Glutamatergic neuron (in vitro differentiated cells): ENCODE results near the gene CCL7. TPM values are rescaled to one million over a fixed set of nuclear protein-coding genes. Genes with fewer than 3 reads are reported as not detected.

Experiments
- DNase-seq: peaks from one replicate; pipeline ENCODE4 v3.0.0; 2022
- H3K27ac Mint-ChIP-seq: one replicate; pipeline ENCODE4 v1.8.0; 2020; ENCODE audit warnings: mild to moderate bottlenecking, mixed read lengths, inconsistent platforms; ENCODE audit not compliant: unreplicated experiment
- H3K27me3 Mint-ChIP-seq: one replicate; pipeline ENCODE4 v1.8.0; 2020; ENCODE audit warnings: mild to moderate bottlenecking, moderate library complexity, mixed read lengths, inconsistent platforms; ENCODE audit not compliant: unreplicated experiment
- H3K36me3 Mint-ChIP-seq: one replicate; pipeline ENCODE4 v1.8.0; 2020; ENCODE audit warnings: mild to moderate bottlenecking, mixed read lengths, inconsistent platforms; ENCODE audit not compliant: unreplicated experiment
- H3K4me1 Mint-ChIP-seq: one replicate; pipeline ENCODE4 v1.8.0; 2020; ENCODE audit warnings: mild to moderate bottlenecking, low read depth, mixed read lengths, inconsistent platforms; ENCODE audit not compliant: unreplicated experiment
- H3K4me3 Mint-ChIP-seq: one replicate; pipeline ENCODE4 v1.8.0; 2020; ENCODE audit warnings: mild to moderate bottlenecking, mixed read lengths, inconsistent platforms; ENCODE audit not compliant: unreplicated experiment
- H3K9me3 Mint-ChIP-seq: one replicate; pipeline ENCODE4 v1.8.0; 2020; ENCODE audit warnings: mild to moderate bottlenecking, moderate library complexity, mixed read lengths, inconsistent platforms; ENCODE audit not compliant: unreplicated experiment
- CTCF ChIP-seq: fragments of 200-600 bp; sonication (generic); IDR thresholded peaks from one replicate; pipeline ENCODE4 v1.5.0; 2021; ENCODE audit not compliant: partially characterized antibody, unreplicated experiment
- total RNA-seq: library from RNA; stranded (reverse); fragmentation: NEBNext Ultra II Directional; extraction: Animal tissue kit (Norgen Biotek cat#: 25700); gene quantifications from one replicate; pipeline ENCODE4 v1.2.1, GENCODE V29; 2021; ENCODE audit not compliant: unreplicated experiment

CCL7 gene
- total RNA-seq, 1 donor from 2014 or later: not detected

- Mint-ChIP-seq H3K27ac (no peak overlapping the region), H3K4me1 (no peaks in the 10 kb centered on the region), H3K4me3 (no peak overlapping the region), H3K36me3 (no peaks in the 10 kb centered on the region), H3K27me3 (peaks cover 2% of the 10 kb centered on the region), H3K9me3 (peaks cover 2% of the 10 kb centered on the region)
- no peak for TF ChIP-seq CTCF
- DNase-seq: no peak
Measured at GRCh38 chr17:34291721-34292348, 21.8 kb downstream of the CCL7 start.

GRCh38 chr17:34299027-34299426 is 29.0 kb downstream of the CCL7 start:
- TF ChIP-seq CTCF: no peak
- Mint-ChIP-seq H3K27ac (no peak overlapping the region), H3K9me3 (peaks cover 10% of the 10 kb centered on the region), H3K36me3 (peaks cover 9% of the 10 kb centered on the region), H3K4me3 (no peak overlapping the region), H3K4me1 (no peaks in the 10 kb centered on the region), H3K27me3 (peaks cover 3% of the 10 kb centered on the region)
- no peak for DNase-seq

- H3K4me3 Mint-ChIP-seq: no peak overlapping the region
- H3K4me1 Mint-ChIP-seq: no peaks in the 10 kb centered on the region
- peaks cover 14% of the 10 kb centered on the region for H3K36me3 Mint-ChIP-seq
- peaks cover 5% of the 10 kb centered on the region for H3K27me3 Mint-ChIP-seq
- no peak for DNase-seq
- peaks cover 10% of the 10 kb centered on the region for H3K9me3 Mint-ChIP-seq
- TF ChIP-seq CTCF: no peak
- no peak overlapping the region for H3K27ac Mint-ChIP-seq
Measured at GRCh38 chr17:34299956-34300577, 30.0 kb downstream of the CCL7 start.

GRCh38 chr17:34300652-34301370 is 30.8 kb downstream of the CCL7 start:
- H3K27ac Mint-ChIP-seq: no peak overlapping the region
- peaks cover 14% of the 10 kb centered on the region for H3K36me3 Mint-ChIP-seq
- no peak for TF ChIP-seq CTCF
- no peak for DNase-seq
- peaks cover 5% of the 10 kb centered on the region for H3K27me3 Mint-ChIP-seq
- H3K4me3 Mint-ChIP-seq: no peak overlapping the region
- H3K9me3 Mint-ChIP-seq: peaks cover 8% of the 10 kb centered on the region
- H3K4me1 Mint-ChIP-seq: no peaks in the 10 kb centered on the region

GRCh38 chr17:34301986-34302385 is 32.0 kb downstream of the CCL7 start:
- Mint-ChIP-seq H3K36me3 (peaks cover 14% of the 10 kb centered on the region), H3K27me3 (peaks cover 7% of the 10 kb centered on the region), H3K4me3 (no peak overlapping the region), H3K9me3 (peaks cover 8% of the 10 kb centered on the region), H3K27ac (no peak overlapping the region), H3K4me1 (no peaks in the 10 kb centered on the region)
- TF ChIP-seq CTCF: no peak
- DNase-seq: no peak
